ENCODE measurements around the gene RAP1A.

- TF ChIP-seq TCF7L2 (IDR thresholded peaks at IDR 0.05; ENCODE audit: low read depth, low read length) (no peak), CTCF (IDR thresholded peaks at IDR 0.05) (no peak), POLR2AphosphoS5 (IDR thresholded peaks at IDR 0.05; ENCODE audit: low read depth, low read length) (no peak)
Observed at GRCh38 chr1:111619635-111620440, at the start of gene RAP1A.
